Type B pancreatic cell (in vitro differentiated cells): ENCODE data around the gene SMTNL2. TPM values are rescaled to one million over a fixed set of nuclear protein-coding genes. Genes with fewer than 3 reads are reported as not detected.

ENCODE experiments used
- DNase-seq: peaks from one replicate; pipeline ENCODE4 v3.0.0; 2021; ENCODE audit warnings: mixed read lengths; ENCODE audit not compliant: unreplicated experiment; ENCODE audit errors: extremely low spot score
- H3K27ac Mint-ChIP-seq: 2 replicates; pipeline ENCODE4 v1.8.0; 2021; ENCODE audit warnings: mild to moderate bottlenecking, mixed read lengths
- H3K27me3 Mint-ChIP-seq: 2 replicates; pipeline ENCODE4 v1.8.0; 2021; ENCODE audit warnings: mixed read lengths
- H3K36me3 Mint-ChIP-seq: 2 replicates; pipeline ENCODE4 v1.8.0; 2021; ENCODE audit warnings: mixed read lengths
- H3K4me1 Mint-ChIP-seq: one replicate; pipeline ENCODE4 v1.8.0; 2021; ENCODE audit warnings: mixed read lengths; ENCODE audit not compliant: unreplicated experiment
- H3K4me3 Mint-ChIP-seq: 2 replicates; pipeline ENCODE4 v1.8.0; 2021; ENCODE audit warnings: mild to moderate bottlenecking, mixed read lengths
- H3K9me3 Mint-ChIP-seq: 2 replicates; pipeline ENCODE4 v1.8.0; 2021; ENCODE audit warnings: mixed read lengths
- CTCF ChIP-seq: fragments of 200-600 bp; sonication (generic); conservative IDR thresholded peaks from 2 replicates; pipeline ENCODE4 v1.5.0; 2021; ENCODE audit warnings: antibody characterized with exemption, mild to moderate bottlenecking
- total RNA-seq: library from RNA; stranded (reverse); gene quantifications from 2 replicates; pipeline ENCODE4 v1.2.1, GENCODE V29; 2021; ENCODE audit warnings: low replicate concordance

SMTNL2 gene
- total RNA-seq, 1 donor from 2014 or later, result 25.5 TPM

- Mint-ChIP-seq H3K4me1 (no peaks in the 10 kb centered on the region), H3K9me3 (no peaks in the 10 kb centered on the region), H3K27ac (no peak overlapping the region), H3K4me3 (no peak overlapping the region), H3K27me3 (no peaks in the 10 kb centered on the region), H3K36me3 (no peaks in the 10 kb centered on the region)
- no peak for TF ChIP-seq CTCF
- no peak for DNase-seq
Observed at GRCh38 chr17:4540687-4541327, 43.5 kb upstream of the SMTNL2 start.

GRCh38 chr17:4541328-4542002 is 42.9 kb upstream of the SMTNL2 start:
- H3K4me3 Mint-ChIP-seq, result no peak overlapping the region
- H3K36me3 Mint-ChIP-seq, result no peaks in the 10 kb centered on the region
- H3K27me3 Mint-ChIP-seq, result no peaks in the 10 kb centered on the region
- H3K4me1 Mint-ChIP-seq, result no peaks in the 10 kb centered on the region
- no peak overlapping the region for H3K27ac Mint-ChIP-seq
- DNase-seq, result no peak
- TF ChIP-seq CTCF, result no peak
- no peaks in the 10 kb centered on the region for H3K9me3 Mint-ChIP-seq

GRCh38 chr17:4542003-4542725 is 42.2 kb upstream of the SMTNL2 start:
- Mint-ChIP-seq H3K36me3 (peaks cover under 1% of the 10 kb centered on the region), H3K4me1 (no peaks in the 10 kb centered on the region), H3K27me3 (no peaks in the 10 kb centered on the region), H3K9me3 (no peaks in the 10 kb centered on the region), H3K4me3 (no peak overlapping the region), H3K27ac (no peak overlapping the region)
- DNase-seq, result no peak
- TF ChIP-seq CTCF, result no peak

- H3K27me3 Mint-ChIP-seq, result no peaks in the 10 kb centered on the region
Observed at GRCh38 chr17:4542726-4543191, 41.6 kb upstream of the SMTNL2 start.

GRCh38 chr17:4543557-4544026 is 40.7 kb upstream of the SMTNL2 start:
- no peaks in the 10 kb centered on the region for H3K4me1 Mint-ChIP-seq

More at GRCh38 chr17:4542726-4543191, 41.6 kb upstream of the SMTNL2 start:
- TF ChIP-seq CTCF, result no peak
- no peak overlapping the region for H3K4me3 Mint-ChIP-seq
- H3K4me1 Mint-ChIP-seq, result no peaks in the 10 kb centered on the region
- DNase-seq, result no peak
- peaks cover 3% of the 10 kb centered on the region for H3K36me3 Mint-ChIP-seq
- no peaks in the 10 kb centered on the region for H3K9me3 Mint-ChIP-seq
- no peak overlapping the region for H3K27ac Mint-ChIP-seq

More at GRCh38 chr17:4543557-4544026, 40.7 kb upstream of the SMTNL2 start:
- no peak overlapping the region for H3K4me3 Mint-ChIP-seq
- H3K27me3 Mint-ChIP-seq, result no peaks in the 10 kb centered on the region
- peaks cover 3% of the 10 kb centered on the region for H3K36me3 Mint-ChIP-seq
- H3K27ac Mint-ChIP-seq, result peak overlapping the region; percentile 43
- TF ChIP-seq CTCF, result no peak
- H3K9me3 Mint-ChIP-seq, result no peaks in the 10 kb centered on the region
- no peak for DNase-seq
